ENCODE measurements around the gene PSD2.

Gene PSD2

GRCh38 chr5:139752506-139753473, 42.8 kb upstream of the PSD2 start:
- no peak for DNase-seq (ENCODE audit: insufficient read length, low spot score)
- no peak for TF ChIP-seq CTCF (IDR thresholded peaks at IDR 0.05; ENCODE audit: insufficient read depth, missing control alignments)
- FAIRE-seq, result no peak

DNA sequence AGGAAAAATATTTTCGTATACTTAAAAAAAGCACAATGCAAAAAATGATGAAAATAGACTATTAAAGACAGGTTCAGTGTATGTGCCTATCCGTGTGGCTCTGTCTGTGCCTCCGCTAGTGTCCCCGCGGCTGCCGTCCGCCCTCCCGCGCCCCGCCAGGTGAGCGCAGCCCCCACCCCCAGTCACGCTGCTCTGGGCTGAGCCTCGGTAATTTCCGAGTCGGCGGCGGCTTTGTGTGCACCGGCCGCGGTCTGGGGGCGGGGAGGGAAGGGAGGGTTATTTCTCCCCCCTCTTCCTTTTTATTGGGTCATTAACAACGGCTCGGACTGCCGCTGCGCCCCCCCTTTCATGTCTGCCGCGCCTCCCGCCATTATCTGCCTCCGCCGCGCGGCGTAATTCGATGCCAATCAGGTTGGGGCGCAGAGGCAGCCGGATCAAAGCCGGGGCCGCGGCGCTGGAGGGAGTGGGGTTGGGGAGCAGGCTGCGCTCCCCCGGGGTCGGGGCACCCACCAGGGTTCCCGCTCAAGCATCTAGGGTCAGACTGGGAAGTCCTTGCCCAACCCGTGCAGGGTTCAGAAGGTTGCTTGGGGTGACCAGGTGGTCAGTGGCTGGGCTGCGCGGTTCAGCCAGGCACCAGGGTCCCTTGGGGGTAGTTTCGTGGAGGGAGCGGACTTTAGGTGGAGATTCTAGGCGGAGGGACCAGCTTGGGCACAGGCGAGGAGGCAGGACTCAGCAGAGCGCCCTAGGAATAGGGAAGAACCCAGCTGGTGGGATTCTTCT, 39.5 kb upstream of the PSD2 start:
- FAIRE-seq, result no peak
- DNase-seq (ENCODE audit: insufficient read length, low spot score), result no peak
- no peak for TF ChIP-seq CTCF (IDR thresholded peaks at IDR 0.05; ENCODE audit: insufficient read depth, missing control alignments)

DNA sequence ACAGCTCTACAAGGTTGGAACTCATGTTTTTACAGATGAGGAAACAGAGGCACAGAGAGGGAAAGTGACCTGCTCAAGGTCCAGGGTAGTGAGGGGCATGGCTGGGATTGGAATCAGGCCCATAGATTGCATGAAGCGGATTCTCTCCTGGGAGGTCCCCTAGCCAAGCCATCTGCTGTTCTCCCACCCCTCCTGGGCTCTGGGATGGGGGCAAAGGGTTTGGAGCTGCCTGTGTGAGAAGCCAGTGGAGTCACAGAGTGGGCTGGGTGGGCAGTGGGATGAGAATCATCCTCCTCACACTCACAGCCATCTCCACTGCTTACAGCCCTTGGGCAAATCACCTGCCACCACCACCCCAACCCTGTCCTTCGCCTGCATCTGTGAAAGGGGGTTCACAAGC, 38.6 kb upstream of the PSD2 start:
- no peak for TF ChIP-seq CTCF (IDR thresholded peaks at IDR 0.05; ENCODE audit: insufficient read depth, missing control alignments)
- no peak for FAIRE-seq
- DNase-seq (ENCODE audit: insufficient read length, low spot score), result no peak

DNA sequence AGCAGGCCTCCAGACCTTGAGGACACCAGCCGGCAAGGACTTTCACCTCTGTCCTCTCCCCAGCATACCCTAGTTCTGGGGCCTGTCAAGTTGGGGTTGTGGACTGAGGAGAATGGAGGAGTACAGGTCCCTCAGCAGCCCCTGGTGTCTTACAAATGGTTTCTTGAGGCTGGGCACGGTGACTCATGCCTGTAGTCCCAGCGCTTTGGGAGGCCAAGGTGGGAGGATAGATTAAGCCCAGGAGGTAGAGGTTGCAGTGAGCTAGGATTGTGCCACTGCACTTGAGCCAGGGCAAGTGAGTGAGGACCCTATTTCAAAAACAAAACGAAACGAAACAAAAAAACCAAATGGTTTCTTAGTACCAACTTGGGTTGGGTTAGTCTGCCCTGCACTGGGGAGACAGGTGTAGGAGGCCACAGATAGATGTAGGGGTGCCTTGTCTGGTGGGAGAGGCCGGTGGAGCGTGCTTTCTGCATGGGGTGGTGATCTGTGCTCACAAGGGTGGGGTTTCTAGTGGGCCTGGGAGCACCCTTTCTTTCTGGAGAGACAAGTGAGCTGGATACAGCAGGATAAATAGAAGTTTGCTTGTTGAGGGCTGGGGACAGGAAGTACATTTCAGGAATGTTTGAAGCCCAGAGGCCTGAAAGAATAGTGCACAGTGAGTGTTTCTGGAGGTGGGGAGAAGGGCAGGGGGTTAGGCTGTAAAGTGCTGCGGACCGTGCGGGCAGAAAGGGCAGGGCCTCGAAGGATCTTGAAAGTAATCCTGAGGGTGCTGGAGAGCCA, 37.7 kb upstream of the PSD2 start:
- TF ChIP-seq CTCF (IDR thresholded peaks at IDR 0.05; ENCODE audit: insufficient read depth, missing control alignments), result no peak
- DNase-seq (ENCODE audit: insufficient read length, low spot score), result no peak
- no peak for FAIRE-seq

DNA sequence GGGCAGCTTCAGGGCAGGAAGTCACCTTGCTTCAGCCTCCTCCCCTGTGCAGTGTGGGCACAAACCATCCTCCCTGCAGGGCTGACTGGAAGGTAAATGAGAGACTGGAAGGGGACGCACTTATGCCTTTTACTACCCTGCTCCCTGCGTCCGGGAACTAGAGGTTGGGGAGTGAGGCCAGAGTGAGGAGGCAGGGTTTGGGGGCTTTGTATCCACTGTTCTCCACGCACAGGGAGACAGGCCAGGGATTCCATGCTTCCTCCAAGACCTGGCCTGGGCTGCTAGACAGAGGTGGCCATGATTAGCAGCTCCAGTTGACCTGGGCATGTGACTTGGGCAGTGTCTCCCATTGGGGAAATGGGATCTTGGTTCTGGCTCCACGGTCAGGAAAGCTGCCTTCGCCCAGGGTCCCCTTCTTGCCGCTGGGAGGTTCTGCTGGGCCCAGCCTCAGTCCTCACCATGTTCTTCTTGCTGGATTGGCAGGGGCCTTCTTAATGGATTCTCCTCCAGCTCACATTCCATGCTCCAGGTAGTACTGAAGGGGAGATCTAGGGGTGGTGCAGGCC, 37.0 kb upstream of the PSD2 start:
- FAIRE-seq, result no peak
- TF ChIP-seq CTCF (IDR thresholded peaks at IDR 0.05; ENCODE audit: insufficient read depth, missing control alignments), result no peak
- DNase-seq (ENCODE audit: insufficient read length, low spot score), result no peak

- TF ChIP-seq CTCF (IDR thresholded peaks at IDR 0.05; ENCODE audit: insufficient read depth, missing control alignments), result no peak
- no peak for FAIRE-seq
- DNase-seq (ENCODE audit: insufficient read length, low spot score), result peak; percentile 76
Observed at GRCh38 chr5:139759219-139759721, 36.3 kb upstream of the PSD2 start.
